ENCODE data around the gene CHST9. TPM values are rescaled to one million over a fixed set of nuclear protein-coding genes. Genes with fewer than 3 reads are reported as not detected.
"Not testable (repeated sequence)": the region's sequence is repeated elsewhere in the genome, so short reads cannot be mapped to it uniquely, and the experiment has no call there.

Gene CHST9
- total RNA-seq, 2 donors from 2014 or later, result 0.90 to 1.3 TPM

DNA sequence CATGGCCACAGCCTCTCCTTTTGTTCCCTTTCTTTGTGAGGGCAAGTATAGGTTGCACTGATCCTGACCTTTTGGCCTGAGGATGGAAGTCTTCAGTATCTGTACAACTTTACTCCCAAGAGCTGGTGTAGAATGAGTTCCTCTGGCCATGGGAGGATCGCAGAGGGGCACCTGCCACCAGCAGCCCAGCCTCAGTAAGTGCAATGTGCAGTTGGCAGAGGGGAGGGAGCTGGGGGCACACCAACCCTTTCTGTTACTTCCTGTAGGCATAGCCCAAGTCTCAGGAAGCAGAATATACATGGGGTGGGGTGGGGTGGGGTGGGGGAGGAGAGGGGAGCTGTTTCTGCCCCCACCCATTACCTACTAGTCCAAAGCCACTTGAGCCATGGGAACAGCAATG is 254.5 kb downstream of the CHST9 start:
- Histone ChIP-seq H3K36me3 (no peaks in the 10 kb centered on the region), H3K9me3 (no peaks in the 10 kb centered on the region), H3K27ac (no peak overlapping the region), H3K4me3 (no peak overlapping the region), H3K4me1 (no peaks in the 10 kb centered on the region), H3K27me3 (no peaks in the 10 kb centered on the region)
- DNase-seq (ENCODE audit: low spot score), result no peak
- TF ChIP-seq, protein P1, sequence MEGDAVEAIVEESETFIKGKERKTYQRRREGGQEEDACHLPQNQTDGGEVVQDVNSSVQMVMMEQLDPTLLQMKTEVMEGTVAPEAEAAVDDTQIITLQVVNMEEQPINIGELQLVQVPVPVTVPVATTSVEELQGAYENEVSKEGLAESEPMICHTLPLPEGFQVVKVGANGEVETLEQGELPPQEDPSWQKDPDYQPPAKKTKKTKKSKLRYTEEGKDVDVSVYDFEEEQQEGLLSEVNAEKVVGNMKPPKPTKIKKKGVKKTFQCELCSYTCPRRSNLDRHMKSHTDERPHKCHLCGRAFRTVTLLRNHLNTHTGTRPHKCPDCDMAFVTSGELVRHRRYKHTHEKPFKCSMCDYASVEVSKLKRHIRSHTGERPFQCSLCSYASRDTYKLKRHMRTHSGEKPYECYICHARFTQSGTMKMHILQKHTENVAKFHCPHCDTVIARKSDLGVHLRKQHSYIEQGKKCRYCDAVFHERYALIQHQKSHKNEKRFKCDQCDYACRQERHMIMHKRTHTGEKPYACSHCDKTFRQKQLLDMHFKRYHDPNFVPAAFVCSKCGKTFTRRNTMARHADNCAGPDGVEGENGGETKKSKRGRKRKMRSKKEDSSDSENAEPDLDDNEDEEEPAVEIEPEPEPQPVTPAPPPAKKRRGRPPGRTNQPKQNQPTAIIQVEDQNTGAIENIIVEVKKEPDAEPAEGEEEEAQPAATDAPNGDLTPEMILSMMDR (IDR thresholded peaks at IDR 0.05), result no peak

DNA sequence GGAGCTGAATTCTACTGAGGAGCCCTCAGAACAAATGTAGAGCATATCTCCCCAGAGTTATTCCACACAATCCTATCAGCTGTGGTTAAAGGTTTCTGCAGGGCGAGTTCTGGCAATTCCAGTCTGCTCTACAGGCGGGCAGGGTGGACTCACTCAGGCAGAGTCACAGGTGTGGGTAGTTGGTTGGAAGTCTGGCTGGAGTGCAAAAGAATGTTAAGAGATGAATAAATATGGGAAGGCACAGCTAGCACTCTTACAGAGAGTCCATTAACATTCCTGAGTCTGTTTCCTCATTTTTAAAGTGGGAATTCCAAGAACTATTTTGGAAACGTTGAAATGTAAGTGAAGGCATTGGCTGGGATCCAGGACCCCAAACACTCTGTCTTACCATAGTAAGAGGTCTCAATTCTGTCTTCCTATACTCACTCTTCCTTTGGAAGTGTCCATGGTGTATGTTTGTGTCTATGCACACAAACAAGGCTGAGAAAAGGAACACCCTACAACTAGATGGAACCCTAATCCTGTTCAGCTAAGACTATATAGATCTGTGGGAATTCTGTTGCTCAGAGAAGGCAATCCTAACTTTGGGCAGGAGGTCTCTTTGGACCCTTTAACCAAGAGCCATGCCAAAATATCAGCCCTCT is 256.3 kb downstream of the CHST9 start:
- no peak overlapping the region for H3K27ac ChIP-seq
- TF ChIP-seq, protein P1 (IDR thresholded peaks at IDR 0.05), result no peak
- H3K4me1 ChIP-seq, result no peaks in the 10 kb centered on the region
- H3K36me3 ChIP-seq, result no peaks in the 10 kb centered on the region
- no peak overlapping the region for H3K4me3 ChIP-seq
- DNase-seq (ENCODE audit: low spot score), result no peak
- H3K9me3 ChIP-seq, result no peaks in the 10 kb centered on the region
- H3K27me3 ChIP-seq, result no peaks in the 10 kb centered on the region

DNA sequence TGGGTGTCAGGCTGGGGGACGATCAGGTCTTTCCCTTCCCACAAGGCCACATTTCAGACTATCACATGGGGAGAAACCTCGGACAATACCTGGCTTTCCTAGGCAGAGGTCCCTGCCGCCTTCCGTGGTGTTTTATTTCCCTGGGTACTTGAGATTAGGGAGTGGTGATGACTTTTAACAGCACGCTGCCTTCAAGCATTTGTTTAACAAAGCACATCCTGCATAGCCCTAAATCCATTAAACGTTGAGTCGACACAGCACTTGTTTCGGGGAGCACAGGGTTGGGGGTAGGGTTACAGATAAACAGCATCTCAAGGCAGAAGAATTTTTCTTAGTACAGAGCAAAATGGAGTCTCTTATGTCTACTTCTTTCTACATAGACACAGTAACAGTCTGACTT is 257.3 kb downstream of the CHST9 start:
- not testable (repeated sequence) for H3K4me1 ChIP-seq; H3K36me3 ChIP-seq; H3K27ac ChIP-seq; H3K27me3 ChIP-seq; DNase-seq (ENCODE audit: low spot score); H3K4me3 ChIP-seq; H3K9me3 ChIP-seq

DNA sequence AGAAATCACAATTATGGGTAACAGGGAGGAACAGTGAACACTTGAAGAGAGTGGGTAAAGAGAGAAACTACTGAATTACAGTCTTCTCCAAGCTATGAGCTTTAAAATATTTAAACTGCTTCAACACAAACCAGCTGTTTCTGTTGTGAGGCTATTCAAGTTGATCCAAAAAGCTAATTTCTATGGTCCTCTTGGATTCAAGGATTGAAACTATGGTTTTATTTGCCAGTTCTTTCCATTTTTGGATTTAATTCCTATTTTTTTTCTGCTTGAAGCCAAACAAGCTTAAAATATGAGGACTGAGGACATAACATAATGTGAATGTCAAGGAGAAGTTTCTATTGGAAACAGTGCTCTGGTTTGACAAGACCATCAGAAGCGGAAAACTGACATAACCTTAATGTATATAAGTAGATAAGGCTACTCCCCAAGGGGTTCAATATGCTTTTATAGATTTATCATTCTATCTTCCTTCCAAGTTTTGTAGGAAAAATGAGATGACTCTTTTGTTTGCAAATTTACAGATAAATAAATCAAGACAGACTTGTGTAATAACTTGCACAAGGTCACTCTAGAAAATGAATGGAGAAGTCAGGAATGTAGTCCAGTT is 258.9 kb downstream of the CHST9 start:
- TF ChIP-seq, protein P1 (IDR thresholded peaks at IDR 0.05), result no peak
- Histone ChIP-seq H3K4me1 (no peaks in the 10 kb centered on the region), H3K27ac (no peak overlapping the region), H3K4me3 (no peak overlapping the region), H3K27me3 (no peaks in the 10 kb centered on the region), H3K36me3 (no peaks in the 10 kb centered on the region), H3K9me3 (peaks cover 0 to 12% of the 10 kb centered on the region in 2 donors)
- no peak for DNase-seq (ENCODE audit: low spot score)

DNA sequence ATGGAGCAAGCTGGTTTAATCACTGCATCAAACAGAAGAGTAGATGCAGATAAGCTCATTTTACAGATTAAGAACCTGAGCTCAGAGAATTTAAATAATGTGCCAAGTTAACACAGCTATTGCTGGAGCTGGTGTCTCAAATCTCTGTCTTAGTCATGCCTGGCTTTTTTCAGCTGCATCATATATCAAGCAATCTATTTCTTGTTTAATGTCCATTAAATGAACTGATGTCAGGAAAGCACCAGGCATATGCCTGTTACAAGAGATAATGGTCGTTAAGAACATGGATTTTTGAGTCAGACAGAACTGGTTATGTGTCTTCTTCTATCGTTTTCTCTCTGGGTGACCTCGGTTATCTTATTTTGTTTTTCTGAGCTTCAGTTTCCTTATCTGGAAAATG is 259.8 kb downstream of the CHST9 start:
- Histone ChIP-seq H3K36me3 (no peaks in the 10 kb centered on the region), H3K4me1 (no peaks in the 10 kb centered on the region), H3K9me3 (peaks cover 0 to 12% of the 10 kb centered on the region in 2 donors), H3K27ac (no peak overlapping the region), H3K4me3 (no peak overlapping the region), H3K27me3 (no peaks in the 10 kb centered on the region)
- TF ChIP-seq, protein P1 (IDR thresholded peaks at IDR 0.05), result no peak
- no peak for DNase-seq (ENCODE audit: low spot score)

DNA sequence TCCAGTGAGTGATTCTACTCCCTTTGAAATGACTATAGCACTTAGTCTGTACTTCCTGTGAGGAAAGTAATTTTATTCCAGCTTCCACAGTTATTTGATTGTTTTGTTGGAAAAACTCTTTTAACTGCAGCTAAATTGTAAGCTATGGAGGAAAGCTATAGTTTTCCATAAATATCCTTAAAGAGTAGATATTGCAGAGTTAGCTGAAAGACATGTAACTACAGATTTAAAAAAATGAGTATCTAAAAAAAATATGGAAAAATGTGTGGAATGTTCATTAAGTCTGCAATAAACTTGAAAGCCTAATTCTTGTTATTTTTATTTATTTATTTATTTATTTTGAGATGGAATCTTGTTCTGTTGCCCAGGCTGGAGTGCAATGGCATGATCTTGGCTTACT is 262.8 kb downstream of the CHST9 start:
- Histone ChIP-seq H3K4me1 (peaks cover 0 to 4% of the 10 kb centered on the region in 2 donors), H3K27me3 (no peaks in the 10 kb centered on the region), H3K27ac (no peak overlapping the region), H3K4me3 (no peak overlapping the region), H3K36me3 (no peaks in the 10 kb centered on the region), H3K9me3 (peaks cover 0 to 12% of the 10 kb centered on the region in 2 donors)
- no peak for DNase-seq (ENCODE audit: low spot score)
- TF ChIP-seq, protein P1 (IDR thresholded peaks at IDR 0.05), result no peak

Measured in right atrium auricular region (tissue), 2 donors.